HG02970 (cell line): ENCODE results near the gene HIVEP3.

ENCODE experiments used
- ATAC-seq: cut with Tn5 transposase; IDR thresholded peaks from one replicate; pipeline ENCODE4 v1.9.1; 2021; ENCODE audit warnings: mild to moderate bottlenecking, moderate library complexity, moderate number of reproducible peaks; ENCODE audit not compliant: unreplicated experiment, low FRiP score

Gene HIVEP3

GRCh38 chr1:41894808-41895483 is 23.8 kb downstream of the HIVEP3 start:
- no peak for ATAC-seq

DNA sequence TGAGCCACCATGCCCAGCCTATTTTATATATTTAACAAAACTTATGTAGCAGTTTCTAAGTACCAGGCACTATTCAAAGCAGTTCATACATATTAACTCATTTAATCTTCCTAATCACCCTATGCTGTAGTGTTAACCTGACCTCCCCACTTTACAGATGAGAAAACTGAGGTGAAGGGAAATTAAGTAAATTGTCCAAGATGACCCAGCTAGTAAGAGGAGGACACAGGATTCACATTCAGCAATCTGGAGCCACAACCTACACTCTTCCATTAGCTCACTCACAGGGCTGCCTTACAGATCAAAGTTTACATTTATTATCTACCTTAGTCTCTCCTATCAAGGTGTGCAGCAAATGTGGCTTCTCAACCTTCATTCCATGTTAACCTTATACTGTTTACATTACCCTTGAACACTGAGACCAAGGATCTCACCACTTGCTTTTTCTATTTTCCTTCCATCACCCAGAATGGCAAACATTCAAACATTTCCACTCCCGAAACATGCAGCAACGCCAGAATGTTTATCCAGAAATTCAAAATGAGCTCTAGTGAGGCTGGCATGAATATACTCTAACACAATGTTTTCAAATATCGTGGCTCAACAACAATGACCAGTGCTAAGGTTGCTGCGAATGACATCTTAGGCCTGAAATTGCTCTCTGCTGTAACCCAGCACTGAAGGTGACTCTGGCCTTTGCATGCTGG is 24.5 kb downstream of the HIVEP3 start:
- ATAC-seq = no peak

DNA sequence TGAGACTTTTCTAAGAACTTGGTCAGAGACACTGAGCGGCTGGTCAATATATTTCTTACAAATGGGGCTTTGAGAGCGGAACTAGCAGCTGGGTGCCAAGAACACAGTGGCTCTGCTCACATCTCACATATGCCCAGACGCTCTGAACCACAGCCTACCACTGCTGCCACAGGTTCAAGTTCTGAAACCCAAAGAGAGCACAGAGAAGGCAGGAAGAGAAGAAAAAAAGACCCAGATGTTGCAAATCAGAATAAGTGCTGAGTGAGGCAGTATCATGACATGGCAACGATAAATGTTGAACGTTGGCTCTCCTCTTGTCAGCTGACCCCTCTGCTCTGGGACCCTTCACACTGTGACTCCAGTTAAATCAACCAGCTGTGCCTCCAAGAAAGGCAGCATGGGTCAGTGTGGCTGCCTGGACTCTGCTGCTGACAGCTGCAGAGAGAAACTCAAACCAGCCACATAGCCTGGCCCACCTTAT is 26.4 kb downstream of the HIVEP3 start:
- no peak for ATAC-seq

GRCh38 chr1:41891199-41891896 is 27.4 kb downstream of the HIVEP3 start:
- no peak for ATAC-seq

DNA sequence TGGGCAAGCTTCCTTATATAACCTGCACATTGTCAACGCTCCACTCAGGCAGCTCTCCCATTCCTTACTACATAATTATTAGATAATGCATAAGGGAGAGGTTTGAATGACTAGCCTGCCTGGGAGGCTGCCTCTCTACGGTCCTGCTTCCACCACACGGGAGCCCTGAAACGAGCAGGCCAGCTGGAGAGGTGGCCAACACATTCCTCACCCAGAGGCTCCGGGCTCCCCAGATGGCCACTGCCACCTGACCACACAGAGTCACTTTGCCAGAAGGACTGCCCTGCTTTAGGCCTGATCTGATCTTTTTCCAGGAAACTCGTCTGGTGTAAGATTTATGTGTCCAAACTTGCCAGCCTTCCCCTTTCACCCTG is 27.9 kb downstream of the HIVEP3 start:
- ATAC-seq = no peak

GRCh38 chr1:41889506-41890414 is 29.0 kb downstream of the HIVEP3 start:
- ATAC-seq = no peak

- ATAC-seq = no peak
Measured at GRCh38 chr1:41888756-41889155, 30.0 kb downstream of the HIVEP3 start.

GRCh38 chr1:41887365-41887764 is 31.4 kb downstream of the HIVEP3 start:
- ATAC-seq = no peak

DNA sequence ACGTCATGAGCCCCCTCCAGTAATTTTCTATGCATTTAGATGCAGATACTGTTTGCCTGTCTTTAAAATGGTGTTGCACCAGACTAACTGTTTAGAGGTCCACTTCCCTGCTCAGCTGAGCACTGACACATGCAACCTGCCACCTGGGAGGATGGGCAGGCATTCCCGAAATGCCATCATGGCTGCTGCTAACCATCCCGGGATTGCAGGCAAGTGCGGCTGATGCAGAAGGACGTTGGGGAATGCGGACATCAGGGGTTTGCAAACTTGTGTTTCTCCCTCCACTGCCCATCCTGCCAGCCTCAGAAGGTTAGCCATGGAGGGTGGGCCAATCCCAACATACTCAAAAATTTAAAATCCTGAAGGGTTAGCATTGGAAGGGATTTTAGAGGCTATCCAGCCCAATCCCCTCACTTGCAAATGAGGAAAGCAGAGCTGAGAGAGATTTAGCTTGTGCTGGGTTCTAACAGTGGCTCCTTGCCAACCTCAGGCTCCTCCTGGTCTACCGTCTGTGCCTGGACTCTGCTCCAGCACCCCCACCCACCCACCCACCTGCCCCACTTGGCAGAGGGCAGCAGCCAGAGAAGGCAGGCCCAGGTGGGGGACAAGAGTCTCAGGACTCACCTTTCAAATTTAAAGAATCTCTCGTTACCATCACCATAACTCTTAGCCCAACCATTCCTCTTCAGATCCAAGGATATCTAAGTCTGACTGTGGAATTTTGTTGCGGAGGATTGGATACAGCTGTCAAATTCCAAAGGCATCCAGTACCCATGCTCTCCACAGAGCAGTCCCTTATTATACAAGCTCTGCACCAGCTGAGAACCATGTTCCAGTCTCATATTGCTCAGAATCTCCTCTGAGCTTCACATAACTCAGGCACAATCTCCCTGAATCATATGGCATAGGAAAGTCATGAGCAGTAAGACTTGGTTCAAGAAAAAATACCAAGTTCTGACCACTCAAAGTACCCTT is 34.2 kb downstream of the HIVEP3 start:
- ATAC-seq = no peak

DNA sequence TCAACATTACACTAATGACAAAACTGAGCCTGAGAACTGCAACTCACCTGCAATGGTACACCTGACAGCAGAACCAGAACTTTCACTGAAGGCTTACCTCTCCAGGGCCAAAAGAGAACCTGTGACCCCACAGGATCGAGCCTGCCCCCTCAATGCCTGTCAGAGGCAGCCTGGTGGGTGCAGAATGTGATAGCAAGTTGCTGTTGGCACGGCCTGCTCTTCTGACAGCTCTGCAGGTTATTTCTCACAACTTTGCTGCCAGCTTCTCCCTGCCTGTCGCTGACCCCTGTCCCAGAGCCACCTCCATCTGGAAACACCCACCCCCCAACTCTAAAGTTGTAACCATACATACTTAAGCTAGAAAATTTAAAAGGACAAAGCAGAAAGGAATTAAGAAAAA is 35.2 kb downstream of the HIVEP3 start:
- ATAC-seq = no peak

- no peak for ATAC-seq
Measured at GRCh38 chr1:41882486-41882885, 36.2 kb downstream of the HIVEP3 start.

GRCh38 chr1:41882068-41882477 is 36.6 kb downstream of the HIVEP3 start:
- ATAC-seq = no peak

DNA sequence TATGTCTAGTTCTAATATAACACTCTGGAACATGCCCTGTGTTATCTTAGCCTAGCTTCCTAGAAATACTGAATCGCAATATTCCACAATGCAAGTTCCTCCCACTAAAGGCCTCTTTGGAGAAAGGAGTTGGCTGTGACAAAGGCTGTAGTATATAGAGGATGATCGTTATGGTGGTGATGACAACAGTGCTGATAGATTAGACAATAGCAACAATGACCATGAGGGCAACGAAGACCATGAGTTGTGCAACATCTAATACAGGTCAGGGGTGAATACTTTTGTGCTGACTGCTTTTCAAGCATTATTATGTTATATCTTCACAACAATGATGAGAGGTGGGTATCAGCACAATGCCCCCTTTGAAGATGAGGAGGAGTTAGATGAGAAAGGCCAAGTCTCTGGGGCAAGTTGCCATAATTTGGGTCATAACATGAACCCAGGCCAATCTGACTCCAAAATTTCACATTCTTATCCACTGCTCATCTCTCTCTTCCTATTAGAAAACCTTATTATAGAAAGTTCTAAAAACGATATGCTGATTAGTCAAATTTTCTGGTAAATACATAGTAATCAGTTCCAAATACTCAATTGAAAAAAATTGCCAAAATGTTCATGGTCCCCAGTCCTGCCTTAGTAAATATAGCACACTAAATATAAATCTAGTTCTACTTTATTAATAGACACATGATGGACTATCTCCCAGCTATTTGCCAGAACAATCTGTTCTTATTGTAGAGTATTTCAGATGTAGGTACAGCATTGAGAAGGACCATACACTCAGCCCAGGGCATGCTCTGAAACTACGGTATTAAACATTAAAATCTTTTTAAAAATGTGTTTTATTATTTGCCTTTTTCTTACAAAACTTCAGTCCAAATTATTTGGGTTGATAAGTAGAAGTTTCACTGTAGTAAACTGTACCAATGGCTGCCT is 37.5 kb downstream of the HIVEP3 start:
- no peak for ATAC-seq

GRCh38 chr1:41880261-41880660 is 38.5 kb downstream of the HIVEP3 start:
- ATAC-seq = no peak

- no peak for ATAC-seq
Measured at GRCh38 chr1:41879617-41880016, 39.1 kb downstream of the HIVEP3 start.

GRCh38 chr1:41878911-41879310 is 39.8 kb downstream of the HIVEP3 start:
- ATAC-seq = no peak

DNA sequence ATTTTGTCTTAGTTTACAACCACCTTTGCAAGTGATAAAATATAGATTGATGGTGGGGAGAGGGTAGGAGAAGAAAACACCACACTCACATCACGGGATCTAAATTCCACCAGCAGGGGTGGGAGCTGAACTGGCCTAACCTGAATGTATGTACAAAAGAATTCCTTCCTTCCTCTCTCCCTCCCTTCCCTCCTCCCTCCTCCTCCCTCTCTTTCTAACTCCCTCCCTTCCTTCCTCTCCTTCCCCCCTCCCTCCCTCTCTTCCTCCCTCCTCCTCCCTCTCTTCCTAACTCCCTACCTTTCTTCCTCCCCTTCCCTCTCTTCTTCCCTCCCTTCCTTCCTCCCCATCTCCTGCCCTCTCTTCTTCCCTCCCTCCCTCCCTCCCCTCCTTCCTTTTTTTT is 40.2 kb downstream of the HIVEP3 start:
- no peak for ATAC-seq
